HCT116 (cell line): Measurements from ENCODE around the gene UBAC2.

Experiments
- CEBPB ChIP-seq: IDR thresholded peaks from 2 replicates; pipeline ENCODE4 v1.6.1; 2012; ENCODE audit warnings: low read depth
- CTCF ChIP-seq, 3 experiments: fragments of 200-600 bp in 1 of 3; sonication (generic) in 1 of 3; IDR thresholded peaks in 2 of 3; conservative IDR thresholded peaks in 1 of 3; 2 replicates each; pipeline ENCODE4 v1.5.1; 2012 to 2017; ENCODE audit warnings: low read depth in 2 of 3, low read length in 2 of 3, antibody characterized with exemption in 1 of 3, borderline replicate concordance in 1 of 3, control low read depth in 1 of 3, mild to moderate bottlenecking in 1 of 3, mixed read lengths in 1 of 3, mixed run types in 1 of 3, moderate library complexity in 1 of 3; ENCODE audit not compliant: insufficient read depth in 1 of 3
- POLR2A ChIP-seq: IDR thresholded peaks from 2 replicates; pipeline ENCODE4 v1.7.0; 2011; ENCODE audit warnings: borderline replicate concordance; ENCODE audit not compliant: insufficient read depth, insufficient read length; ENCODE audit errors: extremely low read depth
- POLR2AphosphoS5 ChIP-seq: IDR thresholded peaks from 2 replicates; pipeline ENCODE4 v1.6.1; 2011; ENCODE audit warnings: mild to moderate bottlenecking, low read depth, low read length, moderate library complexity
- RAD21 ChIP-seq: IDR thresholded peaks from 2 replicates; pipeline ENCODE4 v1.6.1; 2012; ENCODE audit warnings: low read depth, mild to moderate bottlenecking

DNA sequence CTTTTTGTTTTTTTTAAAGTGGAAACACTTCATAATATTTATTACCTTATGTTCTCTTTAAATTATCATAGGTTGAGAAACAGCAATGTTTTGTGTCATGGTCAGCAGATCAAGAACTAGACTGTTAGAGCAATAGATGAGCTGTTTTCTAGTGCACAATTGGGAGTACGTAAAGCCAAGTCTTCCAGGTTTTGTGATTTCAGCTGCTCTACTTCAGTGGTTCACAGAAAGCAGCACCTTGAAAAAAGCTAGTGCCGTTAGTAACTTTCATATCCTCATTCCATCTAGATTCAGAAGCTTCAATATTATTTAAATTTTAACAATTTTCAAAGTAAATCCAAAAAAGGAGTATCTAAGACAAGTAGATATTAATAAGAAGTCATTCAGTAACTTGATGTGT lies 55.6 kb downstream of the UBAC2 start:
- TF ChIP-seq POLR2A: no peak
- no peak for TF ChIP-seq RAD21
- TF ChIP-seq CTCF (IDR thresholded peaks at IDR 0.05 in 2 of 3, conservative IDR thresholded peaks at IDR 0.05 in 1 of 3; ENCODE audit: borderline replicate concordance in 1 of 3, insufficient read depth in 1 of 3, low read depth in 2 of 3, low read length in 2 of 3): no peak
- no peak for TF ChIP-seq CEBPB
- TF ChIP-seq POLR2AphosphoS5: no peak
